Stimulated activated CD4-positive, alpha-beta T cell treated with anti-CD3 and anti-CD28 coated beads, Interleukin-12 subunit alpha, Interleukin-12 subunit beta, amount 100 ng/mL, for 24 hours (primary cell): ENCODE results near the gene ITGA11.

Experiments
- DNase-seq, 2 experiments: peaks; one replicate each; pipeline ENCODE4 v3.0.0-alpha.2; 2020; ENCODE audit warnings: low read depth in 2 of 2

The ITGA11 gene

GRCh38 chr15:68271854-68272471 is 160.0 kb downstream of the ITGA11 start:
- DNase-seq: no peak

DNA sequence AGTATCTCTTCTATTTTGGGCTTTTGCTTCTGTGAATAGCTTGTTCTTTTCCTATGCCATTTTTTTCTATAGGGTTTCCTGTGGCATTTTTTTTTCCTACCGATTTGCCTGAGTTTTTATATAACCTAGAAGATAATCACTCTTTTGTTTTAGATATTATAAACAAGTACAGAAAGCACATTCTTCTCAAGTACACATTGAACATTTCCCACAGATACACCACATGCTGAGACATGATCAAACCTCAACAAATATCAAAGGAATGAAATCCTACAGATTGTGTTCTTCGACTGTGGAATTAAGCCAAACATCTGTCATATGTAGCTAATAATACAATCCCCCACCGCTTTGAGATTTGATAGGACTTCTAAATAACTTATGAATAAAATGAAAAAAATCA is 163.6 kb downstream of the ITGA11 start:
- DNase-seq: no peak

GRCh38 chr15:68265674-68266073 is 166.3 kb downstream of the ITGA11 start:
- no peak for DNase-seq

GRCh38 chr15:68265081-68265480 is 166.9 kb downstream of the ITGA11 start:
- DNase-seq: no peak

DNA sequence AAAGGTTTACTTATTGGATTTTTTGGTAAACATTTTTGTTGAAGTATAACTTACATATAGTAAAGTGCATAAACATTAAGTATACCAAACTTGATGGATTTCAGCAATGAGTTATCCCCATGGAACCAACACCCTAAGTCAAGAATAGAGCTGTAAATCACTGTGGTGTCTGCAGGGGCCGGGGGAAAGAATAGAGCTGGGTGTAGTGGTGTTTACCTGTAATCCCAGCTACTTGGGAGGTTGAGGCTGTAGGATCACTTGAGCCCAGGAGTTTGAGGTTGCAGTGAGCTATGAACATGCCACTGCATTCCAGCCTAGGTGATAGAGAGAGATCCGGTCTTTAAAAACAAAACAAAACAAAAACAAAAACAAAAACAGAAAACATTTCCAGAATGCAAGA is 167.7 kb downstream of the ITGA11 start:
- DNase-seq: no peak

DNA sequence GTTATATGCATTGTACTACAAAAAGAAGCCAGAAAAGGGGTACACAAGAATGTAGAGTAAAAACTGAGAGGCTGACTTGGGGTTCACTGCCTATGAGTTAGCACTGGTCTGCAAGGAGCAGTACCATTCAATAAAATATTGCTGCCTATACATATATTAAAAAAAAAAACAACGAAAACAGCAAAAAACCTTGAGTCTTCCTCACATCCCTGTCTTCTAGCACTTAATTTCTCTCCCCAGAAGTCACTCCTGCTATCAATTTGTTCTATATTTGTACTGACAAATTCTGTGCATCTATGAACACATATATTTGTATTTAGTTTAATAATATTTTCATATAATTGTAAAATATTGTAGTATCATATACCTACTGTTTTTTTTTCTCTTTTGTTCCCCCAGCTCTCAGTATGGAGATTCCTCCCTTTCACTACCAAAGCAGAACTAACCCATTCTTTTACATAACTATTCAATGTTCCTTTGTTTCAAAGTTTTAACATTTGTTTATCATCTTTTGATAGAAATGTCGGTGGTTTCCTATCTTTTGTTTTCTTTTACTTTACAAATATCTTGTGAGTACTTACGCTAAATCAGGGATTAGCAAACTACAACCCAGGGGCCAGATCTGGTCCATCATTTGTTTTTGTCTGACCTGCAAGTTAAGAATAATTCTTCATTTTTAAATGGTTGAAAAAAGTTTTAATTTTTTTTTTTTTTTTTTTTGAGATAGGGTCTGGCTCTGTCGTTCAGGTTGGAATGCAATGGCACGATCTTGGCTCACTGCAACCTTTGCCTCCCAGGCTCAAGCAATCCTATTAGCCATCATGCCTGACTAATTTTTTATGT is 169.2 kb downstream of the ITGA11 start:
- DNase-seq: no peak

- DNase-seq: no peak
These were observed 170.0 kb downstream of the ITGA11 start for GRCh38 chr15:68261980-68262379.

DNA sequence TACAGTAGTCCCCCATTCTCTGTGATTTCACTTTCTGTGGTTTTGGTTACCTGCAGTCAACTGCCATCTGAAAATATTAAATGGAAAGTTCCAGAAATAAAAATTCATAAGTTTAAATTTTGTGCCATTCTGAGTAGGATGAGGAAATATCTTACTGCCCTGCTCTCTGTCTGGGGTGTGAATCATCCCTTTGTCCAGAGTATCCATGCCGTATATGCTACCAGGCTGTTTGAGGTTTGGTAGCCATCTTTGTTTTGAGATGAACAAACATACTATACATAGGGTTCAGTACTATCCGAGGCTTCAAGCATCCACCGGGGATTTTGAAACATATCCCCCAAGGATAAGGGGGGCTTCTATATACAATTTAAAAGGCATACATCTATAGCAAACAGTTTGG is 170.7 kb downstream of the ITGA11 start:
- DNase-seq: no peak

DNA sequence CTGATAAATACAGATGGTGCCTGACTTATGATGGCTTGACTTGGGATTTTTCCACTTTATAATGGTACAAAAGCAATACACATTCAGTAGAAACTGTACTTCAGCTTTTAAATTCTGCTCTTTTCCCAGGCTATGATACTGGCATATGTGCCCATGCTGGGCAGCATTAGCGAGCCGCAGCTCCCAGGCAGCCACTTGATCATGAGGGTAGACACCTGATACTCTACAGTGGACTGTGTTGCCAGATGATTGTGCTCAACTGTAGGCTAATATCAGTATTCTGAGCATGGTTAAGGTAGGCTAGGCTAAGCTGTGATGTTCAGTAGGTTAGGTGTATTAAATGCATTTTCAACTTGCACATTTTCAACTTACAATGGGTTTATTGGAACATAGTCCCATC is 172.1 kb downstream of the ITGA11 start:
- DNase-seq: no peak

- DNase-seq: no peak
These were observed 173.3 kb downstream of the ITGA11 start for GRCh38 chr15:68258692-68259091.

GRCh38 chr15:68256675-68257450 is 175.1 kb downstream of the ITGA11 start:
- peak; percentile 46 to 69 for DNase-seq

DNA sequence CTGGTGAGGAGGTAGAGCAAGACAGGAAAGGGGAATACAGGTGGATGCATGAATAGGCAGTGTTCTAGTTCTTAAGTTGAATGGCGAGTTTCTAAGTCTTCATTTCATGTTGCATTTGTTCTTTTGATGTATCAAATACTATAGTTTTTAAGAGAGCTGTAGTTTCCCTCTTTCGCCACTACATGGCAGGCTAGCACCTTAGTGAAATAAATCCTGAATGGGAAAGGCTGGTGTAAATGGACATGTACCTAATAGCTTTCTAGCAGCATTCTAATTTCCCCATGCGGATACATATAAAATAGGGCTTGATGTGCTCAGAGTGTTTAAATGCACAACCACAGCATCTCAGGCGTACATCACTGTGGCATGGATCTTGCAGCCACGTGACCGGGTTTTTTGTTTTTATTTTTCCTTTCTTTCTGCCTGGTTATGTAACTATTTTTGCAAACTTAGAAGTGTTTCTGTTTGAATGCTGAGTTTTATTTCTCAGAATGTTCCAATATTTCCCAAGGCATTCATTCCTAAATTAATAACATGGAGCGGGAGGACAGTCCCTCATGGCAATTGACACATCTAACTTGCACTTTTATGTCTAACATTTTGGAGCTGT is 178.9 kb downstream of the ITGA11 start:
- no peak for DNase-seq

- DNase-seq: no peak
These were observed 182.8 kb downstream of the ITGA11 start for GRCh38 chr15:68249058-68249713.
